Left kidney (tissue), 2 donors: ENCODE data around the gene TBX2. TPM values are rescaled to one million over a fixed set of nuclear protein-coding genes. Genes with fewer than 3 reads are reported as not detected.
"Not testable (repeated sequence)": the region's sequence is repeated elsewhere in the genome, so short reads cannot be mapped to it uniquely, and the experiment has no call there.

Experiments used
- DNase-seq: peaks from one replicate; pipeline ENCODE4 v3.0.0-alpha.2; 2013
- polyA plus RNA-seq: library from polyadenylated mRNA; unstranded; fragments of 120-200 nt; gene quantifications from one replicate; pipeline ENCODE4 v1.2.1, GENCODE V29; 2013; ENCODE audit not compliant: insufficient read length

TBX2 gene
- polyA plus RNA-seq, 1 donor: 55.9 TPM

GRCh38 chr17:61429274-61429673, 29.6 kb downstream of the TBX2 start:
- no peak for DNase-seq

- DNase-seq: not testable (repeated sequence)
Measured at GRCh38 chr17:61429831-61430230, 30.2 kb downstream of the TBX2 start.

- no peak for DNase-seq
Measured at GRCh38 chr17:61431594-61432311, 32.1 kb downstream of the TBX2 start.

- DNase-seq: no peak
Measured at GRCh38 chr17:61436273-61436672, 36.6 kb downstream of the TBX2 start.

- DNase-seq: no peak
Measured at GRCh38 chr17:61436995-61437704, 37.5 kb downstream of the TBX2 start.

GRCh38 chr17:61440697-61441096, 41.1 kb downstream of the TBX2 start:
- DNase-seq: no peak

GRCh38 chr17:61441507-61441906, 41.9 kb downstream of the TBX2 start:
- not testable (repeated sequence) for DNase-seq

- DNase-seq: no peak
Measured at GRCh38 chr17:61442136-61442775, 42.6 kb downstream of the TBX2 start.

- no peak for DNase-seq
Measured at GRCh38 chr17:61442878-61443474, 43.3 kb downstream of the TBX2 start.

- no peak for DNase-seq
Measured at GRCh38 chr17:61443475-61443882, 43.8 kb downstream of the TBX2 start.

GRCh38 chr17:61444075-61444474, 44.4 kb downstream of the TBX2 start:
- DNase-seq: no peak

GRCh38 chr17:61444831-61445230, 45.2 kb downstream of the TBX2 start:
- no peak for DNase-seq

- DNase-seq: no peak
Measured at GRCh38 chr17:61447358-61447757, 47.7 kb downstream of the TBX2 start.

GRCh38 chr17:61448042-61448441, 48.4 kb downstream of the TBX2 start:
- no peak for DNase-seq

- not testable (repeated sequence) for DNase-seq
Measured at GRCh38 chr17:61449140-61449539, 49.5 kb downstream of the TBX2 start.

- no peak for DNase-seq
Measured at GRCh38 chr17:61449707-61450640, 50.3 kb downstream of the TBX2 start.

GRCh38 chr17:61450641-61451537, 51.2 kb downstream of the TBX2 start:
- DNase-seq: no peak

GRCh38 chr17:61451538-61452300, 52.1 kb downstream of the TBX2 start:
- DNase-seq: no peak
